ENCODE results near the gene AFAP1. TPM values are rescaled to one million over a fixed set of nuclear protein-coding genes. Genes with fewer than 3 reads are reported as not detected.

AFAP1 gene
- total and polyA plus RNA-seq, 2 of the 4 experiments (the other 2 are of a cell fraction): 48.2 to 80.9 TPM

DNA sequence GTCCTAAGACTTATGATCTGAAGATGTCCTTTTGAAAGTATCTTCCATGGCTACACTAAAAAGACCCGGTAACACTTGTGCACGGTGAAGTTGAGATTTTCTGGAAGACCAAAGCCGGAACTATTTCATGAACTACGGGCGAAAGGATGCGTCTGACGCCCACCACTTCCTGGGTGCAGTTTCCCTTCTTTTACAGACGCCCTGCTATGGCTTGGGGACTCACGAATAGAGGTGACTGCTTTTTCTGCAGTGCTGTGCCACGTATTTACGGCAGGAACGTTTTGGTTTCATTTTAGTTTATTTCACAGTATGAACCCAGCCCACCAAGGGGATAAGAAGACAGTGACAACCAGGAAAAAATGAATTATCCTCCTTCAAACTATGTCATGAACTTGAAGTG, 180.4 kb downstream of the AFAP1 start:
- dilution Hi-C loops (cut with HindIII; ENCODE audit: low sequenced_read_pairs, unreplicated experiment): no loop called here
- Histone ChIP-seq H3K36me3 (ENCODE audit: control insufficient read depth, insufficient read depth, low read length) (peaks cover 62% of the 10 kb centered on the region), H2AFZ (replicated peaks; ENCODE audit: low read length, poor library complexity) (no peak overlapping the region), H2BK20ac (ENCODE audit: low read depth, low read length) (no peak overlapping the region), H2AK5ac (ENCODE audit: low read depth, low read length) (no peak overlapping the region), H3K27ac (ENCODE audit: insufficient read depth, low read length) (no peak overlapping the region), H3K18ac (ENCODE audit: low read depth, low read length) (no peak overlapping the region), H2BK5ac (ENCODE audit: low read depth, low read length, poor library complexity, severe bottlenecking) (no peak overlapping the region), H2AK9ac (replicated peaks; ENCODE audit: low read depth, low read length, poor library complexity) (peak overlapping the region; percentile 50), H3K4me2 (ENCODE audit: low read depth, low read length) (no peak overlapping the region), H4K8ac (ENCODE audit: low read depth in 2 of 2, low read length in 2 of 2) (no peak overlapping the region), H2BK15ac (ENCODE audit: low read depth, low read length) (no peak overlapping the region), H4K20me1 (ENCODE audit: insufficient read depth, low read length) (peaks cover 46% of the 10 kb centered on the region), H3K4me1 (ENCODE audit: control insufficient read depth, insufficient read depth, low read length) (peaks cover 2% of the 10 kb centered on the region; the same call in 1 of the 2 replicates), H3K4ac (ENCODE audit: low read depth, low read length) (no peak overlapping the region), H3K79me1 (ENCODE audit: low read depth in 1 of 2, low read length in 2 of 2) (peaks cover 19 to 47% of the 10 kb centered on the region in 2 experiments; a peak in 2 of 4 replicates), H3K23ac (ENCODE audit: low read depth, low read length) (no peak overlapping the region), H2BK120ac (ENCODE audit: low read depth, low read length) (no peak overlapping the region), H3K4me3 (ENCODE audit: insufficient read depth, low read depth, low read length) (no peak overlapping the region), H3K9me1 (ENCODE audit: insufficient read depth, low read length) (peaks cover 10% of the 10 kb centered on the region; the same call in 1 of the 2 replicates), H3K27me3 (ENCODE audit: control insufficient read depth, insufficient read depth, low read length) (no peaks in the 10 kb centered on the region), H3K9ac (ENCODE audit: low read depth, low read length) (no peak overlapping the region), H4K91ac (ENCODE audit: insufficient read depth, low read depth, low read length) (no peak overlapping the region), H3K56ac (ENCODE audit: extremely low read depth, insufficient read depth, low read length) (no peak overlapping the region), H4K5ac (ENCODE audit: low read depth, low read length) (no peak overlapping the region), H3K9me3 (ENCODE audit: control insufficient read depth, insufficient read depth, low read length) (no peaks in the 10 kb centered on the region), H3K14ac (replicated peaks; ENCODE audit: low read depth, low read length) (no peak overlapping the region)
- WGBS, 2 experiments (ENCODE audit: extremely low coverage in 2 of 2, insufficient read length in 1 of 2): 100% methylated on average over 8 of the region's 12 CpGs; no CpG with 5 or more reads in 1 of the 2 experiments
- intact Hi-C loops (cut with micrococcal nuclease): no loop called here
- TF ChIP-seq, protein P1, sequence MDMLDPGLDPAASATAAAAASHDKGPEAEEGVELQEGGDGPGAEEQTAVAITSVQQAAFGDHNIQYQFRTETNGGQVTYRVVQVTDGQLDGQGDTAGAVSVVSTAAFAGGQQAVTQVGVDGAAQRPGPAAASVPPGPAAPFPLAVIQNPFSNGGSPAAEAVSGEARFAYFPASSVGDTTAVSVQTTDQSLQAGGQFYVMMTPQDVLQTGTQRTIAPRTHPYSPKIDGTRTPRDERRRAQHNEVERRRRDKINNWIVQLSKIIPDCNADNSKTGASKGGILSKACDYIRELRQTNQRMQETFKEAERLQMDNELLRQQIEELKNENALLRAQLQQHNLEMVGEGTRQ (IDR thresholded peaks at IDR 0.05; ENCODE audit: low read depth, low read length): no peak
- TF ChIP-seq CEBPB (IDR thresholded peaks at IDR 0.05; ENCODE audit: low read depth, low read length): no peak
- no peak for TF ChIP-seq CHD1 (IDR thresholded peaks at IDR 0.05; ENCODE audit: low read depth, low read length)
- TF ChIP-seq MAFK (IDR thresholded peaks at IDR 0.05; ENCODE audit: low read depth, low read length): no peak
- no peak for TF ChIP-seq MAZ (IDR thresholded peaks at IDR 0.05; ENCODE audit: borderline replicate concordance, low read depth, low read length)
- no peak for TF ChIP-seq FOS (IDR thresholded peaks at IDR 0.05; ENCODE audit: low read depth, low read length)
- in situ Hi-C loops (cut with MboI; ENCODE audit: low sequenced_read_pairs): no loop called here
- CTCF ChIA-PET: no interaction called here
- BruUV-seq (replicated peaks): TSS peak; percentile 26
- ATAC-seq (ENCODE audit: low read depth) (no peak), DNase-seq (no peak)
- POLR2A ChIA-PET (ENCODE audit: unreplicated experiment): no interaction called here

Data from IMR-90 (cell line).